Activated CD8-positive, alpha-beta memory T cell treated with anti-CD3 and anti-CD28 coated beads for 4 hours (primary cell): ENCODE measurements around the gene TSHZ2.
"Not testable (repeated sequence)": the region's sequence is repeated elsewhere in the genome, so short reads cannot be mapped to it uniquely, and the experiment has no call there.

ENCODE experiments used
- DNase-seq, 2 donors: peaks; one replicate each; pipeline ENCODE4 v3.0.0-alpha.2; 2020; ENCODE audit warnings: low read depth in 2 of 2

Gene TSHZ2

DNA sequence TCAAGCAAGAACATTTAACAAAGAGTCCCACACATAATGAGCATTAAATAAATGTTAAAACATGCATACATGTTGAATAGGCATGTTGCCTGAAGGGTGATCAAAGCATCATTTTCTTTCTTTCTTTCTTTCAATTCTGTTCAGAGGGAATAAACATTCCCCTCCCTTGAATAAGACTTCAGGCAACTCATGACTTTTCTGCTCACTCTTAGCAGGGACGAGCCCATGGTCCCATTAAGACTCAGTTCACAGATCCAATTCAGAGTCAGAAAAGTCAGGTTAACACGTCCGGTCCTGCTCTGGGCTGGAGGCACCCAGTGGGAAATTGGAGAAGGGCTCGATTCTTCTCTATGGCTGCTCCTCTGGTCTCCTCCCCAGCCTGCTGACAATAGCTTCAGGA, 439.7 kb downstream of the TSHZ2 start:
- no peak for DNase-seq

GRCh38 chr20:53412577-53413185, 440.5 kb downstream of the TSHZ2 start:
- DNase-seq = no peak

DNA sequence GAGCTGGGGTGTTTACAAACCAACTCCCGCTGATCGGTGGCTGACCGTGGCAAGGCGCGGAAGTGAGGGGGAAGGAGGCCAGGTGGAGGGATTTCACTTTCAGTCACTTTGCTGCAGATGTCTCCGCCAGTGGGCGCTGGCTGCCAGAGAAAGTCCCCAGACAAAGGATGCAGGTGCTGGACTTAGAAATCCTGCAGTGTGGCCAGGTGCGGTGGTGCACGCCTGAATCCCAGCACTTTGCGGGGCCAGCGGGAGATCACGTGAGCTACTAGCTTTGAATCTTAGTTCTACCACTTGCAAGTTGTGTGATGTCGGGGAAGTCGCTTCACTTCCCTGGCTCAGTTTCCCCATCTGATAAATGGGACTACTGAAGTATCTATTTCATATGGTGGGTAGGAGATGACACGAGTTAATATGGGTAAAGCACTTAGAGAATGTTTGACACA, 441.1 kb downstream of the TSHZ2 start:
- DNase-seq = no peak

- not testable (repeated sequence) for DNase-seq
Measured at GRCh38 chr20:53413845-53414244, 441.7 kb downstream of the TSHZ2 start.

- no peak for DNase-seq
Measured at GRCh38 chr20:53419693-53420460, 447.7 kb downstream of the TSHZ2 start.

DNA sequence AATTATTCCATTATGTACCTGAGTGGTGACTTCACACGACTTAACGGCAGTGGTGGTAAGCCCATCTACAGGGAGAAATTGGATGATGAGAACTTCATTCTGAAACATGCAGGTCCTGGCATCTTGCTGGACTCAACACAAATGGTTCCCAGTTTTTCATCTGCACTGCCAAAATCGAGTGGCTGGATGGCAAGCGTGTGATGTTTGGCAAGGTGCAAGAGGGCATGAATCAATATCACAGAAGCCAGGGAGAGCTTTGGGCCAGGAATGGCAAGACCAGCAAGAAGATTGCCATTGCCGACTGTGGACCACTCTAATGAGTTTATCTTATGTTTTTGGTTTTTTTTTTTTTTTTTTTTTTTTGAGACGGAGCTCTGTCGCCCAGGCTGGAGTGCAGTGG, 449.2 kb downstream of the TSHZ2 start:
- no peak for DNase-seq

- DNase-seq = no peak
Measured at GRCh38 chr20:53422039-53422438, 449.9 kb downstream of the TSHZ2 start.

GRCh38 chr20:53423587-53424146, 451.5 kb downstream of the TSHZ2 start:
- no peak for DNase-seq

- no peak for DNase-seq
Measured at GRCh38 chr20:53425481-53425880, 453.3 kb downstream of the TSHZ2 start.

DNA sequence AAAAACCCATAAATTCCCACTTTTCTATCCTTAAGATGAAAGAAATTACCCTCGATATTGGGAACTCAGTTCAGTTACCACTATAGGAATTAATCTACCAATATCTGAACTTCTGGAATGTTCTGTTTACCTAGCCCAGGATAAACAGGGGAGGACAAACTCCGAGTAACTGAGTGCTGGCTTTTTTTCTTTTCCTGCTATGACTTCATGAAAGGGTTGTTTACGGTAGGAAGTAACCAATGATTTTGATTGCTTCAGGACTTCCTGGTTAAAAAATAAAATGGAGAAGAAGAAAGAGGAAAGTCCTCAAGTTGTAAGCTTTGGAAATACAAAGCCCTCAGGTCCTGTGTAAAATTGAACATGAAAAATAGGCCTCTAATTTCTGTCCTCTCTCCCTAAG, 453.8 kb downstream of the TSHZ2 start:
- DNase-seq = no peak

DNA sequence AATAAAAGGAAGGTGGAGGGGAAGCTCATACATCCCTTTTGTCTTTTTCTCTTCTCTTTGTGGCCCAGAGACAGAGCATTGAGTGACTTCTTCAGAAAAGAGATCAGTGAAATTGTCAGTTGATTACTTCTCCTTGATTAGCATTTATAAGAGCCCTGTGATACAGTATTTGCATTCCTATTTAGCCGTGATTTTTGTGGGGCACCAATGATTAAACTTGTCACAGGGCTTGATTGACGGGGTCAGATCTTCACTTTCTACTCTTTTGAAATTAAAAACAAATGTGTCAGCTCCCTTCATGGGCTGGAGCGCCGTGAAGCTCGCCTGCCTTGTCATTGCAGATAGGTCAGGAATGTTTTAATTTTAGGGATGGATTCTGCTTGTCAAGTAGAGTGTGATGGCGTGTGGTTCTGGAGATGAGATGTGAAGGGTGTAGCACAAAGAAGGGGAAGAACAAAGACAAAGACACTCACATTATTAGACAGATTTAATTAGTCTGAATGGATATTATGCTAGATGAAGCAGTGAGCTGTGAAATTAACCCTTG, 454.7 kb downstream of the TSHZ2 start:
- no peak for DNase-seq

DNA sequence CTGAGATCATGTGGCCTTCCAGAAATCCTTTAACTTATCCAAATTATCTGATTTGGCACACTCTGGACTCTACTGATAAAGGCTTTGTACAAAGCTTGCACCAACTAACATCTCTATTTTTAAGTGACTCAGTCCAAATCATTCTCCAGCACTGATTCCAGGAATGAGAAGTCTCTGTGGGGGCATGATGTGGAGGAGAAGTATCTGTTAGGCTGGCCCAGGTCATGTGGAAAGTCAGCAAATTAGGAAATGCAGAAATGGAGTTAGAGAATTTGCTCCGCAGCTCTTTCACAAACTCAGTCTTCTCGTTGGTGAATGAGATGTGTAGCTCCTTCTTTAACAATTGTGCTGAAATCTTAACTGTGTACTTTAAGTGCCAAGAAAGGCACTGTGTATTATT, 455.8 kb downstream of the TSHZ2 start:
- DNase-seq = no peak

DNA sequence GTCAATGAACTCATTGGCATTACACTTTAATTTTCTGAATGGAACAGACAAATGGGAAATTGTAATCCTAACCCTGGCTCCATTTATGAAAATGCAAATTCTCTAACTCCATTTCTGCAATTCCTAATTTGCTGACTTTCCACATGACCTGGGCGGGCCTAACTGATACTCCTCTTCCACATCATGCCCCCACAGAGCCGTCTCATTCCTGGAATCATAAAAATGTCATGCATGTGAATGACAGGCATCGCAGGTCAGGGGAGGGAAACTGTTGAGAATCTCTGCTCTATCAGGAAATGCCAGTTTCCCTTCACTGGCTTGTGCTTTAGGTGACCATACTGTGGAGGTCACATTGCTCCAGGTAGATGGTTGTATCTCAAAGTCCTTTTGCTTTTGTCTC, 456.4 kb downstream of the TSHZ2 start:
- DNase-seq = no peak

- no peak for DNase-seq
Measured at GRCh38 chr20:53428996-53429395, 456.8 kb downstream of the TSHZ2 start.

DNA sequence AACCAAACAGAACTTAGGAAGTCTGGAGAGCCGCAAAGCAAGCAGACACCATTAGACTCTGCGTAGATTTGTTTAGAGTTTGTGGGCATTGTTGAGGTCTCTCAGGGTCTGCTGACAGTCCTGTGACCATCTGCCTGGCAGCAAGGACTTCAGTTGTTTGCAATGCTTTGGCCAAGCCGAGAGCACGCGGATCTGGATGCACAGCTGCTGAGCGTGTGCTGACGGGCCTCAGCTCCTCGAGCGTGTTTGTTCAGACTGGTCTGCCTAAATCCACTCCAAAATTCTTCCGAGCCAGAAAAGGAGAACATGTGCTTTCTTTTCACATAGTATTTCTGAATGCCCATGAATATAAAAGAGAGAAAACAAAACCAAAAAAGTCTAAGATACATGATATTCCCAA, 462.5 kb downstream of the TSHZ2 start:
- no peak for DNase-seq

DNA sequence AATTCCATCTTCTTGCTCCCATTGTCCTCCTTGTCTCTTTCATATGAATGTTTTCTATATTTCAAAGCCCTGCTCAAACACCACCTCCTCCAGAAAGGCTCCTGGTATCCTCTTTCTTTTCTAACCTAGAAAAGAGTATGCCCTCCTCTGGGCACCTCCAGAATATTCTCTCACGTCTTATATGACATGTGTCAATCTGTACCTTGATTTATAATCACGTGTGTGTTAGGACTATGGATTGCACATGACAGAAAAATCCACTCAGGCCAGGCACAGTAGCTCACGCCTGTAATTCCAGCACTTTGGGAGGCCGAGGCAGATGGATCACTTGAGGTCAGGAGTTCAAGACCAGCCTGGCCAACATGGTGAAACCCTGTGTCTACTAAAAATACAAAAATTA, 464.8 kb downstream of the TSHZ2 start:
- DNase-seq = not testable (repeated sequence)

- no peak for DNase-seq
Measured at GRCh38 chr20:53438368-53438767, 466.2 kb downstream of the TSHZ2 start.

DNA sequence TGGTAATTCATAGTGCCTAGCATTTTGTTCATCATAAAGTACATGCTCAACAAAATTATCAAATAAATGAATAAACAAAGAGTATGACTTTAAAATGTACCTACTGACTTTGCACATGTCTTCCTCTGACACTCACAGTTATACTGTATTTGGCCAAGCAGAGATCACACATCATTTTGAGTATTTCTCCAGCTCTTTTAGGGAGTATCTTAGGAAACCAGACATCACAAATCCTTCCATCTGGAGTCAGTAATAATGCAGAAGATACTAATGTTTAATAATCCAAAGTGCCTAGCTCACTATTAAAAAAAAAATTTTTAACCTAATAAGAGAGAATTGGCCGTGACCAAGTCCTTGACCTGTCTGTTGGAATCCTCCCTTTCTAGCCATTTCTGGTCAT, 466.9 kb downstream of the TSHZ2 start:
- DNase-seq = no peak

- no peak for DNase-seq
Measured at GRCh38 chr20:53439616-53440015, 467.5 kb downstream of the TSHZ2 start.

DNA sequence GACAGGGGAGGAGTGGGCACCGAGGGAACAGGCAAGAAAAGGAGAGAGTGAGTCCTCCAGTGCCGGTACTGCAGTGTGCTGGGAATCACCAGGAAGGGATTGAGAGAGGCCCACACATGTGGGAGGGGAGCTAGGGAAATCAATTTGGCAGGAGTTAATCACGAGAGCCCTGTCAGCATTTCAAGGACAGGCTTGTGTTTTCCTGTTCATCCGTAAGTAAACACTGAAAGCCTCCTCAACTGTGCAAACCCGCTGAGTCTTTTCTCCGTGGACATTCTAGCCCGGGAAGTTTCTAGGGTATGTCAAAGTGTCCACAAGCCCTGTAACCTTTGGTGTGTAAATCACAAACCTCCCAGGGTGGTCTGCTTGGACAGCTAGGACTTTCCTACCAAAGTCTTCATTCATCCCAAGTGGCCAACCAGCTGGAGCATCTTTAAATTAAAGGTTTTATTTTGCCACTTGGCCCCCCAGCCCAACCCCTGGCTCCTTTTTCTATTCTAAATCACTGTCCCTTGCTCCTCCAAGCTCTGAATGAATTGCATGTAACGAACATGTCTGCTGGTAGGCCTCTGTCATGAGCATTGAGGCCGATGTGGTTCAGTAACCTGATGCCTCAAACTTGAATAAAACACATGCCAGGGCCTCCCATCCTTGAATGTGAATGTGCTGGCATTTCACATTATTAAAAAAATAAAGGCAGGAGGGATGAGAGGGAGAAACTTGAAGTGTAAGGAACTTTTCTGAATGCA, 472.4 kb downstream of the TSHZ2 start:
- no peak for DNase-seq

DNA sequence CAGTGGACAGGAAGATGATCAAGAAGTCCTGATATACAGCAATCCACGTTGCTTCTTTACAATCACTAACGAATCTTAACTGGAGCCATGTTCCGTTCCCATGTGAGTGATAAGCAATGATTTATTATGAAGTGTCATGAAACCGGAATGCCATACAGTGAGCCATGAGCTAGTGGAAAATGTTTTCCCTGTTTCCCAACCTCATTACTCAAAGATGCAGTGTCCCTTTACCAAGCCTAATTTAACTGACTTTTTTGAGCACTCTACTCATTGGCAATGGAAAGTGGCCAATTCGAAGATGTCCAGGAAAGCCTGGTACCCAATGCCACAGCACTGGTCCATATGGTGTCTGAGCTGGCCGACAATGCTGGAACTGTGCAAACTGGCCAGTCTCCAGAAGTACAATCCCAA, 473.2 kb downstream of the TSHZ2 start:
- DNase-seq = no peak

DNA sequence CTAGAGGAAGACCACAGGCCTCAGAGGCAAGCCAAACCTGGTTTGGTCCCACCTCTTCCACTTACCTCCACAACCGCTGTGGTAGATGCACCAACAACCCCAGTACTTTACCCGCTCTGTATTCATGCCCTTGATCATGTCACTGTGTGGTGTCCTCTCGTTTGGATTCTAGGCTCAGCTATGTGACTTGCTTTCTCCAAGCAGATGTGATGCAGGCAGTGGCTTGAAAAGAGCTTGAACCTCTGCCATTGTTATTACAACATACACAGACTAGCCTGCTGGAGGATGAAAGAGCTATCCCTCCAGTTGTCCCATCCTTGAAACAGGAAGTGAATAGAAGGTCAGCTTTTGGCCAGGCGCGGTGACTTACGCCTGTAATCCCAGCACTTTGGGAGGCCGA, 473.8 kb downstream of the TSHZ2 start:
- no peak for DNase-seq
